Parathyroid adenoma (tissue), 2 donors: ENCODE measurements around the gene KIF26A.
A peak's percentile ranks its signal among the peaks of the same experiment; 100 is the strongest.

Source experiments
- H2AFZ ChIP-seq: fragments of 300-600 bp; sonication (generic); one replicate; pipeline ENCODE4 v1.7.0; 2017; ENCODE audit warnings: antibody characterized with exemption, mild to moderate bottlenecking
- H3K27ac ChIP-seq: fragments of 300-600 bp; sonication (generic); one replicate; pipeline ENCODE4 v1.7.0; 2017
- H3K27me3 ChIP-seq: fragments of 300-600 bp; sonication (generic); one replicate; pipeline ENCODE4 v1.7.0; 2017; ENCODE audit warnings: low read length; ENCODE audit not compliant: control insufficient read depth, insufficient read depth
- H3K36me3 ChIP-seq: fragments of 300-600 bp; sonication (generic); one replicate; pipeline ENCODE4 v1.7.0; 2017; ENCODE audit warnings: low read length; ENCODE audit not compliant: control insufficient read depth, insufficient read depth
- H3K4me1 ChIP-seq: fragments of 300-600 bp; sonication (generic); one replicate; pipeline ENCODE4 v1.7.0; 2017; ENCODE audit warnings: control low read depth
- H3K4me2 ChIP-seq: fragments of 300-600 bp; sonication (generic); one replicate; pipeline ENCODE4 v1.7.0; 2017; ENCODE audit warnings: low read length
- H3K4me3 ChIP-seq: fragments of 300-600 bp; sonication (generic); one replicate; pipeline ENCODE4 v1.7.0; 2017; ENCODE audit warnings: low read depth, low read length
- H3K79me2 ChIP-seq: fragments of 300-600 bp; sonication (generic); one replicate; pipeline ENCODE4 v1.7.0; 2017; ENCODE audit warnings: control low read depth
- H3K9ac ChIP-seq: fragments of 300-600 bp; sonication (generic); one replicate; pipeline ENCODE4 v1.7.0; 2017; ENCODE audit warnings: mild to moderate bottlenecking
- H3K9me3 ChIP-seq: fragments of 300-600 bp; sonication (generic); one replicate; pipeline ENCODE4 v1.7.0; 2017; ENCODE audit warnings: low read length; ENCODE audit not compliant: control insufficient read depth
- CTCF ChIP-seq: fragments of 300-600 bp; sonication (generic); IDR thresholded peaks from one replicate; pipeline ENCODE4 v1.7.0; 2017; ENCODE audit warnings: antibody characterized with exemption, mild to moderate bottlenecking
- donor health status: primary hyperparathyroidism.

Gene KIF26A

GRCh38 chr14:104126753-104127152, 11.6 kb upstream of the KIF26A start:
- Histone ChIP-seq H3K4me3 (no peak overlapping the region), H3K79me2 (no peaks in the 10 kb centered on the region), H2AFZ (no peak overlapping the region), H3K9ac (no peak overlapping the region), H3K27me3 (no peaks in the 10 kb centered on the region), H3K4me1 (no peaks in the 10 kb centered on the region), H3K9me3 (no peaks in the 10 kb centered on the region), H3K27ac (no peak overlapping the region), H3K4me2 (no peak overlapping the region), H3K36me3 (no peaks in the 10 kb centered on the region)
- no peak for TF ChIP-seq CTCF

- no peak for TF ChIP-seq CTCF
Measured at GRCh38 chr14:104128981-104129380, 9.4 kb upstream of the KIF26A start.

GRCh38 chr14:104129556-104129955, 8.8 kb upstream of the KIF26A start:
- no peak overlapping the region for H2AFZ ChIP-seq

More at GRCh38 chr14:104128981-104129380, 9.4 kb upstream of the KIF26A start:
- Histone ChIP-seq H3K4me2 (no peak overlapping the region), H3K27ac (no peak overlapping the region), H3K36me3 (no peaks in the 10 kb centered on the region), H3K4me1 (no peaks in the 10 kb centered on the region), H3K4me3 (no peak overlapping the region), H2AFZ (no peak overlapping the region), H3K79me2 (no peaks in the 10 kb centered on the region), H3K9me3 (no peaks in the 10 kb centered on the region), H3K27me3 (no peaks in the 10 kb centered on the region), H3K9ac (no peak overlapping the region)

GRCh38 chr14:104130974-104131651, 7.3 kb upstream of the KIF26A start:
- no peaks in the 10 kb centered on the region for H3K79me2 ChIP-seq
- no peaks in the 10 kb centered on the region for H3K36me3 ChIP-seq
- H2AFZ ChIP-seq = no peak overlapping the region
- H3K4me3 ChIP-seq = no peak overlapping the region
- H3K27me3 ChIP-seq = peaks cover 4% of the 10 kb centered on the region
- no peak overlapping the region for H3K27ac ChIP-seq
- no peaks in the 10 kb centered on the region for H3K4me1 ChIP-seq
- H3K4me2 ChIP-seq = no peak overlapping the region
- H3K9me3 ChIP-seq = no peaks in the 10 kb centered on the region
- no peak overlapping the region for H3K9ac ChIP-seq
- TF ChIP-seq CTCF = peak; percentile 88

More at GRCh38 chr14:104129556-104129955, 8.8 kb upstream of the KIF26A start:
- no peaks in the 10 kb centered on the region for H3K27me3 ChIP-seq
- no peaks in the 10 kb centered on the region for H3K9me3 ChIP-seq
- H3K4me1 ChIP-seq = no peaks in the 10 kb centered on the region
- H3K4me3 ChIP-seq = no peak overlapping the region
- no peak overlapping the region for H3K27ac ChIP-seq
- no peak overlapping the region for H3K4me2 ChIP-seq
- no peaks in the 10 kb centered on the region for H3K79me2 ChIP-seq
- H3K36me3 ChIP-seq = no peaks in the 10 kb centered on the region
- H3K9ac ChIP-seq = no peak overlapping the region
- no peak for TF ChIP-seq CTCF
